Liver (tissue), 9 donors: ENCODE data around the gene ELL2. TPM values are rescaled to one million over a fixed set of nuclear protein-coding genes. Genes with fewer than 3 reads are reported as not detected.

Source experiments
- DNase-seq: peaks from one replicate; pipeline ENCODE4 v3.0.0-alpha.2; 2017; ENCODE audit warnings: low spot score
- H3K27ac ChIP-seq, 2 donors: one replicate each; pipeline ENCODE4 v1.7.0; 2013; ENCODE audit warnings: inconsistent platforms in 2 of 2, low read length in 2 of 2, control low read depth in 1 of 2, low read depth in 1 of 2, mild to moderate bottlenecking in 1 of 2
- H3K27me3 ChIP-seq, 4 donors: one replicate each; pipeline versions ENCODE4 v1.6.1 to v1.7.0; 2013; ENCODE audit warnings: low read length in 3 of 4, inconsistent platforms in 1 of 4, mild to moderate bottlenecking in 1 of 4, moderate library complexity in 1 of 4; ENCODE audit not compliant: control insufficient read depth in 4 of 4, insufficient read depth in 4 of 4
- H3K36me3 ChIP-seq, 4 donors: one replicate each; pipeline versions ENCODE4 v1.6.1 to v1.7.0; 2013; ENCODE audit warnings: low read length in 3 of 4, mild to moderate bottlenecking in 3 of 4, low read depth in 1 of 4, moderate library complexity in 1 of 4; ENCODE audit not compliant: control insufficient read depth in 4 of 4, insufficient read depth in 3 of 4
- H3K4me1 ChIP-seq, 4 donors: one replicate each; pipeline versions ENCODE4 v1.6.1 to v1.7.0; 2013; ENCODE audit warnings: low read length in 3 of 4, mild to moderate bottlenecking in 3 of 4, moderate library complexity in 1 of 4; ENCODE audit not compliant: control insufficient read depth in 4 of 4, insufficient read depth in 4 of 4
- H3K4me3 ChIP-seq, 3 donors: one replicate each; pipeline versions ENCODE4 v1.6.1 to v1.7.0; 2013; ENCODE audit warnings: low read length in 3 of 3, control low read depth in 1 of 3, low read depth in 1 of 3, mild to moderate bottlenecking in 1 of 3
- H3K9ac ChIP-seq, 2 donors: one replicate each; pipeline ENCODE4 v1.7.0; 2013; ENCODE audit warnings: low read length in 2 of 2, mild to moderate bottlenecking in 2 of 2, moderate library complexity in 2 of 2, control low read depth in 1 of 2, low read depth in 1 of 2
- H3K9me3 ChIP-seq, 4 donors: one replicate each; pipeline versions ENCODE4 v1.6.1 to v1.7.0; 2013; ENCODE audit warnings: low read length in 3 of 4; ENCODE audit not compliant: control insufficient read depth in 4 of 4
- EGR1 ChIP-seq, 2 donors: IDR thresholded peaks; 2 replicates each; pipeline ENCODE4 v1.6.1; 2016 to 2018; ENCODE audit warnings: antibody characterized with exemption in 2 of 2, low read depth in 2 of 2
- FOXA1 ChIP-seq: IDR thresholded peaks from 2 replicates; pipeline ENCODE4 v1.6.1; 2016; ENCODE audit warnings: antibody characterized with exemption
- FOXA2 ChIP-seq: IDR thresholded peaks from 2 replicates; pipeline ENCODE4 v1.6.1; 2016; ENCODE audit warnings: antibody characterized with exemption
- GABPA ChIP-seq, 2 donors: IDR thresholded peaks in 1 of 2; conservative IDR thresholded peaks in 1 of 2; 2 replicates each; pipeline ENCODE4 v1.6.1; 2016; ENCODE audit warnings: antibody characterized with exemption in 2 of 2, mild to moderate bottlenecking in 1 of 2, moderate library complexity in 1 of 2
- HNF4A ChIP-seq, 2 donors: conservative IDR thresholded peaks; 2 replicates each; pipeline ENCODE4 v1.6.1; 2016; ENCODE audit warnings: antibody characterized with exemption in 2 of 2, mild to moderate bottlenecking in 2 of 2
- HNF4G ChIP-seq: IDR thresholded peaks from 2 replicates; pipeline ENCODE4 v1.6.1; 2016; ENCODE audit warnings: antibody characterized with exemption
- JUND ChIP-seq, 2 donors: IDR thresholded peaks; 2 replicates each; pipeline ENCODE4 v1.6.1; 2016; ENCODE audit warnings: antibody characterized with exemption in 2 of 2
- NR2F2 ChIP-seq: IDR thresholded peaks from 2 replicates; pipeline ENCODE4 v1.6.1; 2016; ENCODE audit warnings: antibody characterized with exemption
- RAD21 ChIP-seq, 2 donors: IDR thresholded peaks; 2 replicates each; pipeline ENCODE4 v1.6.1; 2016; ENCODE audit warnings: antibody characterized with exemption in 2 of 2, mild to moderate bottlenecking in 2 of 2
- RXRA ChIP-seq, 2 donors: IDR thresholded peaks; 2 replicates each; pipeline ENCODE4 v1.6.1; 2017 to 2018; ENCODE audit warnings: antibody characterized with exemption in 2 of 2, mild to moderate bottlenecking in 1 of 2
- SP1 ChIP-seq: IDR thresholded peaks from 2 replicates; pipeline ENCODE4 v1.6.1; 2018; ENCODE audit warnings: antibody characterized with exemption, mild to moderate bottlenecking
- TAF1 ChIP-seq: conservative IDR thresholded peaks from 2 replicates; pipeline ENCODE4 v1.6.1; 2016; ENCODE audit warnings: antibody characterized with exemption, mild to moderate bottlenecking
- YY1 ChIP-seq: IDR thresholded peaks from 2 replicates; pipeline ENCODE4 v1.6.1; 2016; ENCODE audit warnings: antibody characterized with exemption, mild to moderate bottlenecking
- WGBS: extraction: QIAGEN DNeasy Blood & Tissue Kit; methylation state at CpG from one replicate; pipeline ENCODE4 v1.1.7; 2013; 5-methylcytosine and 5-hydroxymethylcytosine counted together
- polyA plus RNA-seq, 2 donors: library from polyadenylated mRNA; stranded (reverse) in 1 of 2; unstranded in 1 of 2; fragments of 200-250 nt in 1 of 2; fragments of >200 nt in 1 of 2; fragmentation: Nextera tagmentation in 1 of 2; extraction: Ambion mirVana in 1 of 2; gene quantifications; one replicate each; pipeline versions ENCODE4 v1.2.1 to v1.2.3, GENCODE V29; 2013 to 2015
- total RNA-seq, 2 donors: library from RNA; depleted of rRNA; stranded (reverse); fragments of >200 nt; gene quantifications; one replicate each; pipeline ENCODE4 v1.2.3, GENCODE V29; 2014
- TF ChIP-seq, protein P1 (sequence below): IDR thresholded peaks from 2 replicates; pipeline ENCODE4 v1.6.1; 2016; ENCODE audit warnings: antibody characterized with exemption
- TF ChIP-seq, protein P2 (sequence below): fragments of 150-350 bp; IDR thresholded peaks from 2 replicates; pipeline ENCODE4 v1.5.1; 2017; ENCODE audit warnings: improper control_type of control experiment, low read depth, low read length; ENCODE audit not compliant: missing input control
- TF ChIP-seq, protein P3 (sequence below): IDR thresholded peaks from 2 replicates; pipeline ENCODE4 v1.6.1; 2016; ENCODE audit warnings: antibody characterized with exemption
- TF ChIP-seq, protein P4 (sequence below): IDR thresholded peaks from 2 replicates; pipeline ENCODE4 v1.6.1; 2016; ENCODE audit warnings: antibody characterized with exemption
- TF ChIP-seq, protein P5 (sequence below): IDR thresholded peaks from 2 replicates; pipeline ENCODE4 v1.6.1; 2016; ENCODE audit warnings: antibody characterized with exemption, mild to moderate bottlenecking
- donor health status: healthy.
- donor health status: healthy.
- donor health status: healthy.
- donor health status: healthy.
- donor health status: healthy.

Gene ELL2
- total and polyA plus RNA-seq, 4 donors, result 21.0 to 64.5 (median 45.9) TPM

DNA sequence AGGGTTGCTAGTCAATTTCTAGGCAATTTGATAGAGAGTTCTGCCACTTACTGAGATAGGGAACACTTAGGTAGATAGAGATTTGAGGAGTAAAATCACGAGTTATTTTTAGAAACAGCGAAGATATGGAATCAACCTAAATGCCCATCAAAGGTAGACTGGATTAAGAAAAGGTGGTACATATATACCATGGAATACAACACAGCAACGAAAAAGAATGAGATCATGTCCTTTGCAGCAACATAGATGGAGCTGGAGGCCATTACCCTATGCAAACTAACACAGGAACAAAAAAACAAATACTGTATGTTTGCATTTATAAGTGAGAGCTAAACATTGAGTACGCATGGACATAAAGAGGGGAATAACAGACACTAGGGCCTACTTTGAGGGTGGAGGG is 9.7 kb downstream of the ELL2 start:
- Histone ChIP-seq H3K4me3 (no peak overlapping the region), H3K27ac (no peak overlapping the region), H3K36me3 (peaks cover 4 to 10% (median 4%) of the 10 kb centered on the region in 4 donors), H3K27me3 (no peaks in the 10 kb centered on the region), H3K9me3 (no peaks in the 10 kb centered on the region), H3K4me1 (peaks cover 7 to 55% (median 30%) of the 10 kb centered on the region in 4 donors), H3K9ac (no peak overlapping the region)
- no peak for DNase-seq
- WGBS, result 93% methylated on average over 4 of the region's 4 CpGs
- TF ChIP-seq YY1 (no peak), JUND (IDR thresholded peaks at IDR 0.05) (no peak), TAF1 (no peak), EGR1 (IDR thresholded peaks at IDR 0.05; ENCODE audit: low read depth in 2 of 2) (no peak), RXRA (IDR thresholded peaks at IDR 0.05) (no peak), FOXA2 (no peak), SP1 (no peak), NR2F2 (no peak), HNF4A (conservative IDR thresholded peaks at IDR 0.05) (no peak), RAD21 (IDR thresholded peaks at IDR 0.05) (no peak), HNF4G (no peak), FOXA1 (no peak), GABPA (IDR thresholded peaks at IDR 0.05 in 1 of 2, conservative IDR thresholded peaks at IDR 0.05 in 1 of 2) (no peak)
- TF ChIP-seq, protein P1, sequence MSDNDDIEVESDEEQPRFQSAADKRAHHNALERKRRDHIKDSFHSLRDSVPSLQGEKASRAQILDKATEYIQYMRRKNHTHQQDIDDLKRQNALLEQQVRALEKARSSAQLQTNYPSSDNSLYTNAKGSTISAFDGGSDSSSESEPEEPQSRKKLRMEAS, result no peak
- TF ChIP-seq, protein P2, sequence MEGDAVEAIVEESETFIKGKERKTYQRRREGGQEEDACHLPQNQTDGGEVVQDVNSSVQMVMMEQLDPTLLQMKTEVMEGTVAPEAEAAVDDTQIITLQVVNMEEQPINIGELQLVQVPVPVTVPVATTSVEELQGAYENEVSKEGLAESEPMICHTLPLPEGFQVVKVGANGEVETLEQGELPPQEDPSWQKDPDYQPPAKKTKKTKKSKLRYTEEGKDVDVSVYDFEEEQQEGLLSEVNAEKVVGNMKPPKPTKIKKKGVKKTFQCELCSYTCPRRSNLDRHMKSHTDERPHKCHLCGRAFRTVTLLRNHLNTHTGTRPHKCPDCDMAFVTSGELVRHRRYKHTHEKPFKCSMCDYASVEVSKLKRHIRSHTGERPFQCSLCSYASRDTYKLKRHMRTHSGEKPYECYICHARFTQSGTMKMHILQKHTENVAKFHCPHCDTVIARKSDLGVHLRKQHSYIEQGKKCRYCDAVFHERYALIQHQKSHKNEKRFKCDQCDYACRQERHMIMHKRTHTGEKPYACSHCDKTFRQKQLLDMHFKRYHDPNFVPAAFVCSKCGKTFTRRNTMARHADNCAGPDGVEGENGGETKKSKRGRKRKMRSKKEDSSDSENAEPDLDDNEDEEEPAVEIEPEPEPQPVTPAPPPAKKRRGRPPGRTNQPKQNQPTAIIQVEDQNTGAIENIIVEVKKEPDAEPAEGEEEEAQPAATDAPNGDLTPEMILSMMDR, result no peak
- TF ChIP-seq, protein P3, sequence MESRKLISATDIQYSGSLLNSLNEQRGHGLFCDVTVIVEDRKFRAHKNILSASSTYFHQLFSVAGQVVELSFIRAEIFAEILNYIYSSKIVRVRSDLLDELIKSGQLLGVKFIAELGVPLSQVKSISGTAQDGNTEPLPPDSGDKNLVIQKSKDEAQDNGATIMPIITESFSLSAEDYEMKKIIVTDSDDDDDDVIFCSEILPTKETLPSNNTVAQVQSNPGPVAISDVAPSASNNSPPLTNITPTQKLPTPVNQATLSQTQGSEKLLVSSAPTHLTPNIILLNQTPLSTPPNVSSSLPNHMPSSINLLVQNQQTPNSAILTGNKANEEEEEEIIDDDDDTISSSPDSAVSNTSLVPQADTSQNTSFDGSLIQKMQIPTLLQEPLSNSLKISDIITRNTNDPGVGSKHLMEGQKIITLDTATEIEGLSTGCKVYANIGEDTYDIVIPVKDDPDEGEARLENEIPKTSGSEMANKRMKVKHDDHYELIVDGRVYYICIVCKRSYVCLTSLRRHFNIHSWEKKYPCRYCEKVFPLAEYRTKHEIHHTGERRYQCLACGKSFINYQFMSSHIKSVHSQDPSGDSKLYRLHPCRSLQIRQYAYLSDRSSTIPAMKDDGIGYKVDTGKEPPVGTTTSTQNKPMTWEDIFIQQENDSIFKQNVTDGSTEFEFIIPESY, result no peak
- TF ChIP-seq, protein P4, sequence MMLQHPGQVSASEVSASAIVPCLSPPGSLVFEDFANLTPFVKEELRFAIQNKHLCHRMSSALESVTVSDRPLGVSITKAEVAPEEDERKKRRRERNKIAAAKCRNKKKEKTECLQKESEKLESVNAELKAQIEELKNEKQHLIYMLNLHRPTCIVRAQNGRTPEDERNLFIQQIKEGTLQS, result no peak
- TF ChIP-seq, protein P5, sequence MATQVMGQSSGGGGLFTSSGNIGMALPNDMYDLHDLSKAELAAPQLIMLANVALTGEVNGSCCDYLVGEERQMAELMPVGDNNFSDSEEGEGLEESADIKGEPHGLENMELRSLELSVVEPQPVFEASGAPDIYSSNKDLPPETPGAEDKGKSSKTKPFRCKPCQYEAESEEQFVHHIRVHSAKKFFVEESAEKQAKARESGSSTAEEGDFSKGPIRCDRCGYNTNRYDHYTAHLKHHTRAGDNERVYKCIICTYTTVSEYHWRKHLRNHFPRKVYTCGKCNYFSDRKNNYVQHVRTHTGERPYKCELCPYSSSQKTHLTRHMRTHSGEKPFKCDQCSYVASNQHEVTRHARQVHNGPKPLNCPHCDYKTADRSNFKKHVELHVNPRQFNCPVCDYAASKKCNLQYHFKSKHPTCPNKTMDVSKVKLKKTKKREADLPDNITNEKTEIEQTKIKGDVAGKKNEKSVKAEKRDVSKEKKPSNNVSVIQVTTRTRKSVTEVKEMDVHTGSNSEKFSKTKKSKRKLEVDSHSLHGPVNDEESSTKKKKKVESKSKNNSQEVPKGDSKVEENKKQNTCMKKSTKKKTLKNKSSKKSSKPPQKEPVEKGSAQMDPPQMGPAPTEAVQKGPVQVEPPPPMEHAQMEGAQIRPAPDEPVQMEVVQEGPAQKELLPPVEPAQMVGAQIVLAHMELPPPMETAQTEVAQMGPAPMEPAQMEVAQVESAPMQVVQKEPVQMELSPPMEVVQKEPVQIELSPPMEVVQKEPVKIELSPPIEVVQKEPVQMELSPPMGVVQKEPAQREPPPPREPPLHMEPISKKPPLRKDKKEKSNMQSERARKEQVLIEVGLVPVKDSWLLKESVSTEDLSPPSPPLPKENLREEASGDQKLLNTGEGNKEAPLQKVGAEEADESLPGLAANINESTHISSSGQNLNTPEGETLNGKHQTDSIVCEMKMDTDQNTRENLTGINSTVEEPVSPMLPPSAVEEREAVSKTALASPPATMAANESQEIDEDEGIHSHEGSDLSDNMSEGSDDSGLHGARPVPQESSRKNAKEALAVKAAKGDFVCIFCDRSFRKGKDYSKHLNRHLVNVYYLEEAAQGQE, result no peak
